Measurements from ENCODE around the gene OTUD7B. TPM values are rescaled to one million over a fixed set of nuclear protein-coding genes. Genes with fewer than 3 reads are reported as not detected.

OTUD7B gene
- total and polyA plus RNA-seq, 9 of the 15 experiments (the other 6 are each of a cell fraction or from before 2014, with no cell fraction given), result 0.96 to 18.8 (median 7.4) TPM

- TF ChIP-seq ZSCAN32 (CRISPR knock-in tag; IDR thresholded peaks at IDR 0.05) (no peak), YBX1 (IDR thresholded peaks at IDR 0.05) (no peak), ZNF436 (CRISPR knock-in tag; IDR thresholded peaks at IDR 0.05) (no peak), RFX1 (IDR thresholded peaks at IDR 0.05) (peak; percentile 84), PRDM10 (IDR thresholded peaks at IDR 0.05; ENCODE audit: partially characterized antibody) (no peak), HNRNPLL (IDR thresholded peaks at IDR 0.05; ENCODE audit: low read depth, low read length, poor library complexity, severe bottlenecking) (peak; percentile 35), ZBTB2 (IDR thresholded peaks at IDR 0.05) (0 out of 2 replicates have a peak, but pooled peaks have one; percentile 33), E2F1 (CRISPR knock-in tag; IDR thresholded peaks at IDR 0.05) (no peak), TAF1 (IDR thresholded peaks at IDR 0.05; ENCODE audit: control insufficient read depth, extremely low read depth, insufficient read depth, low read length, severe bottlenecking) (peak; percentile 85), ZSCAN29 (IDR thresholded peaks at IDR 0.05) (no peak), RNF2 (IDR thresholded peaks at IDR 0.05) (0 out of 2 replicates have a peak, but pooled peaks have one; percentile 23), ZNF780A (CRISPR knock-in tag; IDR thresholded peaks at IDR 0.05) (no peak), ZNF174 (CRISPR knock-in tag; IDR thresholded peaks at IDR 0.05) (no peak), NKRF (IDR thresholded peaks at IDR 0.05; ENCODE audit: borderline replicate concordance) (peak; percentile 92), HLTF (IDR thresholded peaks at IDR 0.05) (peak; percentile 71; the same call in 1 of the 2 replicates), TSHZ1 (CRISPR knock-in tag; IDR thresholded peaks at IDR 0.05) (no peak)
These were observed 82.7 kb downstream of the OTUD7B start, which contains the start of gene SF3B4 (continued) for GRCh38 chr1:149927563-149928400.

All from K562 (cell line).